OCI-LY3 (cell line): Measurements from ENCODE around the gene TMEM214.

Experiments used
- H2AFZ ChIP-seq: fragments of 200-600, 300-600 bp; shearing (Covaris generic); 2 replicates; pipeline ENCODE4 v1.6.0; 2014; ENCODE audit warnings: antibody characterized with exemption, low read depth, low read length
- H3K27ac ChIP-seq: fragments of 200-600, 300-600 bp; sonication (generic); 2 replicates; pipeline ENCODE4 v1.5.1; 2014; ENCODE audit warnings: mild to moderate bottlenecking, low read length, moderate library complexity, mixed read lengths
- H3K27me3 ChIP-seq: fragments of 200-600, 300-600 bp; sonication (generic); 2 replicates; pipeline ENCODE4 v1.6.1; 2014; ENCODE audit warnings: low read depth, low read length, mixed read lengths
- H3K36me3 ChIP-seq: fragments of 200-600, 300-600 bp; sonication (generic); replicated peaks from 2 replicates; pipeline ENCODE3; 2014; ENCODE audit warnings: low read depth, low read length, mixed read lengths
- H3K4me1 ChIP-seq: fragments of 300-600, 200-600 bp; sonication (generic); 2 replicates; pipeline ENCODE4 v1.6.1; 2014; ENCODE audit warnings: low read length, mixed read lengths
- H3K4me2 ChIP-seq: fragments of 200-600, 300-600 bp; sonication (generic); 2 replicates; pipeline ENCODE4 v1.6.1; 2014; ENCODE audit warnings: low read length, mixed read lengths
- H3K4me3 ChIP-seq: fragments of 300-600, 200-600 bp; sonication (generic); 2 replicates; pipeline ENCODE4 v1.5.1; 2014; ENCODE audit warnings: antibody characterized with exemption, mild to moderate bottlenecking, low read length, moderate library complexity
- H3K79me2 ChIP-seq: fragments of 300-600, 200-600 bp; shearing (Covaris generic); 2 replicates; pipeline ENCODE4 v1.6.1; 2014; ENCODE audit warnings: mild to moderate bottlenecking, low read length, mixed read lengths
- H3K9ac ChIP-seq: fragments of 300-600, 200-600 bp; shearing (Covaris generic); 2 replicates; pipeline ENCODE4 v1.6.0; 2014; ENCODE audit warnings: mild to moderate bottlenecking, low read length, moderate library complexity
- H3K9me3 ChIP-seq: fragments of 200-600, 300-600 bp; shearing (Covaris generic); 2 replicates; pipeline ENCODE4 v1.6.1; 2014; ENCODE audit warnings: low read length, mixed read lengths; ENCODE audit not compliant: insufficient read depth
- H4K20me1 ChIP-seq: fragments of 200-600, 300-600 bp; sonication (generic); 2 replicates; pipeline ENCODE4 v1.6.1; 2016; ENCODE audit warnings: low read length, mixed read lengths; ENCODE audit not compliant: insufficient read depth
- EZH2phosphoT487 ChIP-seq: fragments of 200-600 bp; shearing (Covaris generic); IDR thresholded peaks from 2 replicates; pipeline ENCODE4 v1.6.1; 2018; ENCODE audit warnings: antibody characterized with exemption, mixed run types, low read depth
- TF ChIP-seq, protein P1 (sequence below): fragments of 200-600, 300-600 bp; sonication (generic); IDR thresholded peaks from 2 replicates; pipeline ENCODE4 v1.5.1; 2014; ENCODE audit warnings: antibody characterized with exemption, low read length, low read depth

The TMEM214 gene

DNA sequence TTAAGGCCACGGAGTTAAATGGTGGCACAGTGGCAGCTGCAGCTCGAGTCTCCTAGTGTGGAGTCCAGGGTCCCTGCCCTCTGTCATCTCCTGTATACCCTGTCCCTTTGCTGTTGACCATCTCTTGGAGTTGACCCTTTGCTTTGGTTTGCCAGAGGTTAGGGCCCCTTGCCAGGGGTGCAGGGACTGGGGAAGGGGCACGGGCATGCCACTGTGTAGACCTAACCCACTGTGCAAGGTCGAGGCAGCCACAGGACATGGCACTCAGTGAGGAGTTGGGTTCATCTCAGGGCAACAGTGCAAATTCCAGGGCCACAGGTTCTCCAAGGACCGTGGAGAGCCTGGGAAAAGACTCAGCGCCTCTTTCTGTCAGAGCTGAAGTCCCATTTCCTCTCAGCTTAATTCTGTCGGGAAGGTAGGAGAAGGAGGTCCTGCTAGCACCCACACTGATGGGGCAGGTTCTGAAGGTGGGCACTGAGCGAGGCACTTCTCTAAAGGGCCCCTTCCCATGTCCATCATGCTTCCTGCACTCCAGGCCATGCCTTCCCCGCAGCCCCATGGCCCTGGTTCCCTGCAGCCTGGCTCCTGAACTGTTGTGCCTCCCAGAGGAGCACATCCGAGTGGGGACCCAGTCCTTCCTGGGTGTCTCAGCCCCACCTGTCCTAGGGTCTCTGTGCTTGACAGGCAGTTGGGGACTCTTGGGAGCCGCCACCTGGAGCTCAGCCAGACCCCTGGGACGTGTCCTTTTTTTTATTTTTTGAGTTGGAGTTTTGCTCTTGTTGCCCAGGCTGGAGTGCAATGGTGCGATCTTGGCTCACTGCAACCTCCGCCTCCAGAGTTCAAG, 56.6 kb downstream of the TMEM214 start:
- TF ChIP-seq, protein P1, sequence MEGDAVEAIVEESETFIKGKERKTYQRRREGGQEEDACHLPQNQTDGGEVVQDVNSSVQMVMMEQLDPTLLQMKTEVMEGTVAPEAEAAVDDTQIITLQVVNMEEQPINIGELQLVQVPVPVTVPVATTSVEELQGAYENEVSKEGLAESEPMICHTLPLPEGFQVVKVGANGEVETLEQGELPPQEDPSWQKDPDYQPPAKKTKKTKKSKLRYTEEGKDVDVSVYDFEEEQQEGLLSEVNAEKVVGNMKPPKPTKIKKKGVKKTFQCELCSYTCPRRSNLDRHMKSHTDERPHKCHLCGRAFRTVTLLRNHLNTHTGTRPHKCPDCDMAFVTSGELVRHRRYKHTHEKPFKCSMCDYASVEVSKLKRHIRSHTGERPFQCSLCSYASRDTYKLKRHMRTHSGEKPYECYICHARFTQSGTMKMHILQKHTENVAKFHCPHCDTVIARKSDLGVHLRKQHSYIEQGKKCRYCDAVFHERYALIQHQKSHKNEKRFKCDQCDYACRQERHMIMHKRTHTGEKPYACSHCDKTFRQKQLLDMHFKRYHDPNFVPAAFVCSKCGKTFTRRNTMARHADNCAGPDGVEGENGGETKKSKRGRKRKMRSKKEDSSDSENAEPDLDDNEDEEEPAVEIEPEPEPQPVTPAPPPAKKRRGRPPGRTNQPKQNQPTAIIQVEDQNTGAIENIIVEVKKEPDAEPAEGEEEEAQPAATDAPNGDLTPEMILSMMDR: no peak
- no peak for TF ChIP-seq EZH2phosphoT487
- Histone ChIP-seq H4K20me1 (no peaks in the 10 kb centered on the region), H3K36me3 (no peaks in the 10 kb centered on the region), H3K9me3 (no peaks in the 10 kb centered on the region), H3K27me3 (no peaks in the 10 kb centered on the region), H3K79me2 (no peaks in the 10 kb centered on the region), H3K27ac (no peak overlapping the region), H3K9ac (no peak overlapping the region), H3K4me1 (peaks cover 8% of the 10 kb centered on the region), H3K4me3 (no peak overlapping the region), H2AFZ (no peak overlapping the region), H3K4me2 (no peak overlapping the region)
